ACC112 (cell line): ENCODE data around the gene CDH16.

Experiments
- H2AFZ ChIP-seq: fragments of 200-600 bp; sonication (generic); one replicate; pipeline ENCODE4 v1.6.0; 2017; ENCODE audit warnings: antibody characterized with exemption, low read length; ENCODE audit not compliant: unreplicated experiment
- H3K27ac ChIP-seq: fragments of 200-600 bp; sonication (generic); 2 replicates; pipeline ENCODE4 v1.5.1; 2014; ENCODE audit warnings: low read depth, mild to moderate bottlenecking, antibody characterized with exemption, low read length, moderate library complexity
- H3K27me3 ChIP-seq: fragments of 200-600 bp; sonication (generic); 2 replicates; pipeline ENCODE4 v1.6.1; 2014; ENCODE audit warnings: mild to moderate bottlenecking, antibody characterized with exemption, low read length, moderate library complexity, mixed read lengths; ENCODE audit not compliant: insufficient read depth
- H3K36me3 ChIP-seq: fragments of 200-600 bp; sonication (generic); 2 replicates; pipeline ENCODE4 v1.6.1; 2016; ENCODE audit warnings: mild to moderate bottlenecking, antibody characterized with exemption, low read length, moderate library complexity, mixed read lengths; ENCODE audit not compliant: insufficient read depth
- H3K4me1 ChIP-seq: fragments of 200-600 bp; sonication (generic); one replicate; pipeline ENCODE4 v1.6.1; 2016; ENCODE audit warnings: low read length, mixed read lengths; ENCODE audit not compliant: insufficient read depth, unreplicated experiment, control insufficient read depth
- H3K4me3 ChIP-seq: fragments of 200-600 bp; sonication (generic); 2 replicates; pipeline ENCODE4 v1.5.1; 2014; ENCODE audit warnings: mild to moderate bottlenecking, low read depth, low read length
- H3K79me2 ChIP-seq: fragments of 200-600 bp; sonication (generic); one replicate; pipeline ENCODE4 v1.6.0; 2016; ENCODE audit warnings: low read length; ENCODE audit not compliant: control insufficient read depth, unreplicated experiment, insufficient read depth

Gene CDH16

GRCh38 chr16:66954097-66954659, 35.5 kb upstream of the CDH16 start:
- Histone ChIP-seq H3K27ac (no peak overlapping the region), H3K27me3 (peaks cover 3% of the 10 kb centered on the region; the same call in 1 of the 2 replicates), H2AFZ (no peak overlapping the region), H3K4me3 (no peak overlapping the region), H3K4me1 (no peaks in the 10 kb centered on the region), H3K79me2 (no peaks in the 10 kb centered on the region), H3K36me3 (no peaks in the 10 kb centered on the region)

- Histone ChIP-seq H3K4me1 (no peaks in the 10 kb centered on the region), H3K27me3 (peaks cover 3% of the 10 kb centered on the region), H2AFZ (no peak overlapping the region), H3K27ac (no peak overlapping the region), H3K79me2 (no peaks in the 10 kb centered on the region), H3K4me3 (no peak overlapping the region), H3K36me3 (no peaks in the 10 kb centered on the region)
Measured at GRCh38 chr16:66953462-66954096, 34.9 kb upstream of the CDH16 start.

GRCh38 chr16:66952430-66953110, 33.9 kb upstream of the CDH16 start:
- Histone ChIP-seq H3K36me3 (no peaks in the 10 kb centered on the region), H3K79me2 (no peaks in the 10 kb centered on the region), H3K27me3 (no peaks in the 10 kb centered on the region; the same call in 1 of the 2 replicates), H3K4me1 (no peaks in the 10 kb centered on the region), H3K27ac (no peak overlapping the region), H3K4me3 (no peak overlapping the region), H2AFZ (no peak overlapping the region)

- no peaks in the 10 kb centered on the region for H3K4me1 ChIP-seq
- no peaks in the 10 kb centered on the region for H3K79me2 ChIP-seq
- no peak overlapping the region for H2AFZ ChIP-seq
- H3K27ac ChIP-seq, result no peak overlapping the region
- H3K36me3 ChIP-seq, result no peaks in the 10 kb centered on the region
- no peak overlapping the region for H3K4me3 ChIP-seq
- H3K27me3 ChIP-seq, result no peaks in the 10 kb centered on the region; the same call in 1 of the 2 replicates
Measured at GRCh38 chr16:66950971-66951790, 32.5 kb upstream of the CDH16 start.

GRCh38 chr16:66950437-66950836, 31.8 kb upstream of the CDH16 start:
- H3K27me3 ChIP-seq, result no peaks in the 10 kb centered on the region; the same call in 1 of the 2 replicates
- no peak overlapping the region for H3K27ac ChIP-seq
- H3K4me3 ChIP-seq, result no peak overlapping the region

GRCh38 chr16:66949472-66949871, 30.8 kb upstream of the CDH16 start:
- H3K4me3 ChIP-seq, result no peak overlapping the region
- H3K27ac ChIP-seq, result no peak overlapping the region
- H2AFZ ChIP-seq, result no peak overlapping the region
- no peaks in the 10 kb centered on the region; the same call in 1 of the 2 replicates for H3K27me3 ChIP-seq
- no peaks in the 10 kb centered on the region for H3K4me1 ChIP-seq
- H3K36me3 ChIP-seq, result no peaks in the 10 kb centered on the region
- no peaks in the 10 kb centered on the region for H3K79me2 ChIP-seq

More at GRCh38 chr16:66950437-66950836, 31.8 kb upstream of the CDH16 start:
- no peak overlapping the region for H2AFZ ChIP-seq
- H3K36me3 ChIP-seq, result no peaks in the 10 kb centered on the region
- H3K4me1 ChIP-seq, result no peaks in the 10 kb centered on the region
- no peaks in the 10 kb centered on the region for H3K79me2 ChIP-seq

- Histone ChIP-seq H3K4me3 (peak overlapping the region; percentile 81), H3K79me2 (no peaks in the 10 kb centered on the region), H3K36me3 (no peaks in the 10 kb centered on the region), H3K27ac (no peak overlapping the region), H3K27me3 (no peaks in the 10 kb centered on the region; the same call in 1 of the 2 replicates), H2AFZ (peak overlapping the region; percentile 98), H3K4me1 (no peaks in the 10 kb centered on the region)
Measured at GRCh38 chr16:66948837-66949225, 30.1 kb upstream of the CDH16 start.

GRCh38 chr16:66948134-66948836, 29.6 kb upstream of the CDH16 start:
- peak overlapping the region; percentile 81 for H3K4me3 ChIP-seq
- H2AFZ ChIP-seq, result peak overlapping the region; percentile 98
- no peaks in the 10 kb centered on the region; the same call in 1 of the 2 replicates for H3K27me3 ChIP-seq

GRCh38 chr16:66947302-66948065, 28.8 kb upstream of the CDH16 start:
- Histone ChIP-seq H3K4me3 (peak overlapping the region; percentile 81), H3K36me3 (no peaks in the 10 kb centered on the region), H3K79me2 (no peaks in the 10 kb centered on the region), H2AFZ (peak overlapping the region; percentile 98), H3K4me1 (no peaks in the 10 kb centered on the region), H3K27me3 (no peaks in the 10 kb centered on the region; the same call in 1 of the 2 replicates), H3K27ac (no peak overlapping the region)

More at GRCh38 chr16:66948134-66948836, 29.6 kb upstream of the CDH16 start:
- Histone ChIP-seq H3K36me3 (no peaks in the 10 kb centered on the region), H3K4me1 (no peaks in the 10 kb centered on the region), H3K27ac (no peak overlapping the region), H3K79me2 (no peaks in the 10 kb centered on the region)
